Progenitor cell of endocrine pancreas (in vitro differentiated cells): Measurements from ENCODE around the gene NEGR1. TPM values are rescaled to one million over a fixed set of nuclear protein-coding genes. Genes with fewer than 3 reads are reported as not detected.

Experiments
- DNase-seq: peaks from one replicate; pipeline ENCODE4 v3.0.0; 2021; ENCODE audit warnings: low spot score; ENCODE audit not compliant: unreplicated experiment
- H3K27ac Mint-ChIP-seq: 2 replicates; pipeline ENCODE4 v1.8.0; 2021; ENCODE audit warnings: mild to moderate bottlenecking, moderate library complexity, mixed read lengths
- H3K27me3 Mint-ChIP-seq: 2 replicates; pipeline ENCODE4 v1.8.0; 2021; ENCODE audit warnings: mixed read lengths
- H3K36me3 Mint-ChIP-seq: 2 replicates; pipeline ENCODE4 v1.8.0; 2022; ENCODE audit warnings: mixed read lengths; ENCODE audit not compliant: insufficient read depth
- H3K4me1 Mint-ChIP-seq: 2 replicates; pipeline ENCODE4 v1.8.0; 2021; ENCODE audit warnings: low read depth, mixed read lengths
- H3K4me3 Mint-ChIP-seq: 2 replicates; pipeline ENCODE4 v1.8.0; 2021; ENCODE audit warnings: low read depth, mild to moderate bottlenecking, moderate library complexity, mixed read lengths
- H3K9me3 Mint-ChIP-seq: 2 replicates; pipeline ENCODE4 v1.8.0; 2021; ENCODE audit warnings: low read depth, mixed read lengths
- total RNA-seq: library from RNA; stranded (reverse); gene quantifications from 2 replicates; pipeline ENCODE4 v1.2.1, GENCODE V29; 2021
- TF ChIP-seq, protein P1 (sequence below): fragments of 200-600 bp; sonication (generic); IDR thresholded peaks from one replicate; pipeline ENCODE4 v1.5.0; 2021; ENCODE audit warnings: antibody characterized with exemption, mild to moderate bottlenecking; ENCODE audit not compliant: unreplicated experiment

The NEGR1 gene
- total RNA-seq, 1 donor from 2014 or later, result 3.1 TPM

DNA sequence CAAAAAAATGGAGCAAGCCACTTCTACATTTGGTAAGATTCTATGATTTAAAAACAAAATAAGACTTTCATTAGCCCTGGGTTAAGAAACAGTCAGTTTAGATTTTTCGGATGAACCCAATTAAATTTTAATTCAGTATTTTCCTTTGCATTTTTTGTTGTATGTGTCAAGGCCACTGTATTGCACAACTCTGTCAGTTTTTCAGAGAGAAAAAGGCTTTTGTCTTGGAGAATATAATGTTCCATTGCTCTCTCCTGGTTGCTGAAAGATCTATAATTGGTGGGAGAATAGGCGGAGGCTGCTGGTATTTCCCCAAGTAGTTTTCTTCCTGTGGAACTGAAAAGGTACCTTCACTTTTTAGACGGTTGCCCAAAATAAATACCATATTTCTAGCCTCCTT lies 84.6 kb downstream of the NEGR1 start:
- DNase-seq, result no peak
- no peak overlapping the region for H3K4me3 Mint-ChIP-seq
- H3K36me3 Mint-ChIP-seq, result no peaks in the 10 kb centered on the region
- no peak overlapping the region for H3K27ac Mint-ChIP-seq
- no peaks in the 10 kb centered on the region for H3K27me3 Mint-ChIP-seq
- TF ChIP-seq, protein P1, sequence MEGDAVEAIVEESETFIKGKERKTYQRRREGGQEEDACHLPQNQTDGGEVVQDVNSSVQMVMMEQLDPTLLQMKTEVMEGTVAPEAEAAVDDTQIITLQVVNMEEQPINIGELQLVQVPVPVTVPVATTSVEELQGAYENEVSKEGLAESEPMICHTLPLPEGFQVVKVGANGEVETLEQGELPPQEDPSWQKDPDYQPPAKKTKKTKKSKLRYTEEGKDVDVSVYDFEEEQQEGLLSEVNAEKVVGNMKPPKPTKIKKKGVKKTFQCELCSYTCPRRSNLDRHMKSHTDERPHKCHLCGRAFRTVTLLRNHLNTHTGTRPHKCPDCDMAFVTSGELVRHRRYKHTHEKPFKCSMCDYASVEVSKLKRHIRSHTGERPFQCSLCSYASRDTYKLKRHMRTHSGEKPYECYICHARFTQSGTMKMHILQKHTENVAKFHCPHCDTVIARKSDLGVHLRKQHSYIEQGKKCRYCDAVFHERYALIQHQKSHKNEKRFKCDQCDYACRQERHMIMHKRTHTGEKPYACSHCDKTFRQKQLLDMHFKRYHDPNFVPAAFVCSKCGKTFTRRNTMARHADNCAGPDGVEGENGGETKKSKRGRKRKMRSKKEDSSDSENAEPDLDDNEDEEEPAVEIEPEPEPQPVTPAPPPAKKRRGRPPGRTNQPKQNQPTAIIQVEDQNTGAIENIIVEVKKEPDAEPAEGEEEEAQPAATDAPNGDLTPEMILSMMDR, result no peak
- H3K4me1 Mint-ChIP-seq, result no peaks in the 10 kb centered on the region
- peaks cover 15% of the 10 kb centered on the region for H3K9me3 Mint-ChIP-seq

DNA sequence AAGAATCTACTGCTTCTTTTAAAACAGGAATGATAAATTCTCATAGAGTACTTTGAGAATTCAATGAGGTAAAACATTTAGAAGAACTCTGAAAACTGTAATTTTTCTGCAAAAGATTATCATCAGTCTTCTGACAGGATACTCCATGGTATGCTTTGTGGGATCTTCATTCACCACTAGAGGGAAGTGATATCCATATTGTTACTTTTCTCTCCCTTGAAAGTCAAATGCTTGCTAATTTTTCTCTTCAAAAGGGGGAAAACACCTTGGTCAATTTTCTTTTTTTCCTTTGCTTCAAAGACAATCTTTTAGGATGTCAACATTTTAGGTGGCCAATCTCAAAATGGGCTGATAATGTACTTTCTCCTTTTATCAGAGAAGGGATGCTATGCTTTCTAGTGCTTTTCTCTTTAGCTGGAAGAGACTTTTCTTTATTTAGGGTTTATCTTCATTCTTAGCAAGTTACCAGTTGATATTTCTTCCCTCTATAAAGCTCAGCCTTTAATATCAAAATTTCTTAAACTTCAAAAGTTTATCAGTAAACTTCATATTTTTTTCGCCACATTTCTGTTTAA lies 95.5 kb downstream of the NEGR1 start:
- Mint-ChIP-seq H3K27ac (no peak overlapping the region), H3K27me3 (no peaks in the 10 kb centered on the region), H3K36me3 (no peaks in the 10 kb centered on the region), H3K4me3 (no peak overlapping the region), H3K4me1 (no peaks in the 10 kb centered on the region), H3K9me3 (no peaks in the 10 kb centered on the region)
- no peak for DNase-seq
- TF ChIP-seq, protein P1, result peak; percentile 56

DNA sequence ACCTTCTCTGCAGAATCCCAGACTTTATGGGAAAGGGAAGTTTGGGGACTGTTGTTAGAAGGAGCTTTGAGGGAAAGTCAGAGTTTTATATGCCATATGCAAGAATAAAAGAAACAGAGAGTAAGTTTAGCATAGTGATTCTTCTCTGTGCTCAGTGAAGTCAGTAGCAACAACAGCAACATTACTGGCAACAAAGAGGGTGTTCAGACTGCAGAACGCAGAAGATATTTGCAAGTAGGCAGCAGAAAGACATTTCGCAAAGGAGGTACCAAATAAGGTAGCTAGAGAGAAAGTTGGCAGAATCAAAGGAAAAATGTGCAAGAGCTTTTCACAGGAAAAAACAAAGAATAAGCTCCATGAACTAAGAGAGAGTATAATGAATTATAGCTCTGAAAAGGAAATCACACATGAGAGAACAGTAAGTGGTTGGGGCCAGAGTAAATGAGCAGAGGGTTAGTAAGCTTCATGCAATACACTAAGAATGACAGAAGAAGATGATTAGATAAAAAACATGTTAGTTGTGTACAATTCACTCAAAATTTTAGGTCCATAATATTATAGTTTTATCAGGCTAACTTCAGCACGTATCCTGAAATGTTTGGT lies 98.1 kb downstream of the NEGR1 start:
- H3K4me1 Mint-ChIP-seq, result no peaks in the 10 kb centered on the region
- no peaks in the 10 kb centered on the region for H3K9me3 Mint-ChIP-seq
- no peaks in the 10 kb centered on the region for H3K36me3 Mint-ChIP-seq
- no peak overlapping the region for H3K27ac Mint-ChIP-seq
- TF ChIP-seq, protein P1, result no peak
- H3K27me3 Mint-ChIP-seq, result no peaks in the 10 kb centered on the region
- H3K4me3 Mint-ChIP-seq, result no peak overlapping the region
- no peak for DNase-seq

DNA sequence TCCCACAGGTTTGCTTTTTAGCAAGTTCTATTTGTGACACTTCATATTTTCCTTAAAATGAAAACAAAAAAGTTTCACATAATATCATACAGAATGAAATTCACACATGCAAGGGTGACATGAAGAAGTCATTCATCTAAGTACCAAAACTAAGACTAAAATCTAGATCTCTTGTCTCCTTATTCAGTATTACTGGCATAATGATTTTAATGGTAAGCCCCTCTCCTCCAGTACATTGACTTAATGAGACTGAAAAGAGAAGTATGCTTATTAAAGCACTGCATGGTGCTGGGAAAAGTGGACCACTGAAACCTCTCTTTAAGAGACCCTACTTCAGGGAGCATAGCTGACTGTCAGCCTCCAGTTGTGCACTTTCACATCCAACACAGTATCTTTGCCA lies 99.5 kb downstream of the NEGR1 start:
- H3K4me1 Mint-ChIP-seq, result no peaks in the 10 kb centered on the region
- H3K4me3 Mint-ChIP-seq, result no peak overlapping the region
- TF ChIP-seq, protein P1, result no peak
- no peaks in the 10 kb centered on the region for H3K36me3 Mint-ChIP-seq
- H3K9me3 Mint-ChIP-seq, result no peaks in the 10 kb centered on the region
- no peak for DNase-seq
- H3K27ac Mint-ChIP-seq, result no peak overlapping the region
- H3K27me3 Mint-ChIP-seq, result no peaks in the 10 kb centered on the region

DNA sequence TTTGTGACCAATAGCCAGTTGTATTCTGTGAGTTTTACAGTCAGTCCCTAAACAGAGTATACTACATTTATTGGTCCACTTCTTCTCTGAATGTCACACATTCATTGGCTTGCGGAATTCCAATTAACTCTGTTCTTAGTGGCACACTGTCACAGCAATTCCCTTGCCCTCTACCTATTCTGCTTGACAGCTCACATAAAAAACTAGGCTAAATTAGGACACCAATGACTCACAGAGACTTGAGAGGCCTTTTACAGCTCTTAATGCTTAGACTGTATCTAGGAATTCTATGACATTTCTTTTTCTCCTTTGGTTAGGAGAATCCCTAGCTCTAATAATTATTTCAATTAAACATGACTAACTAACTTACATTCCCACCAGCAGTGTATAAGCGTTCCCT lies 104.1 kb downstream of the NEGR1 start:
- H3K4me3 Mint-ChIP-seq, result no peak overlapping the region
- TF ChIP-seq, protein P1, result no peak
- no peaks in the 10 kb centered on the region for H3K9me3 Mint-ChIP-seq
- no peak for DNase-seq
- H3K36me3 Mint-ChIP-seq, result no peaks in the 10 kb centered on the region
- H3K27ac Mint-ChIP-seq, result no peak overlapping the region
- H3K4me1 Mint-ChIP-seq, result no peaks in the 10 kb centered on the region
- no peaks in the 10 kb centered on the region for H3K27me3 Mint-ChIP-seq
